Brain microvascular endothelial cell (primary cell): ENCODE measurements around the gene BRICD5.
A peak's percentile ranks its signal among the peaks of the same experiment; 100 is the strongest.

Experiments
- DNase-seq: peaks from one replicate; pipeline ENCODE4 v3.0.0-alpha.2; 2020
- H3K27ac ChIP-seq: fragments of 250-450 bp; sonication (Bioruptor Pico); 2 replicates; pipeline ENCODE4 v1.5.1; 2020; ENCODE audit warnings: mild to moderate bottlenecking, moderate library complexity
- H3K27me3 ChIP-seq: fragments of 250-450 bp; sonication (Bioruptor Pico); replicated peaks from 2 replicates; pipeline ENCODE4 v1.5.1; 2020; ENCODE audit warnings: mild to moderate bottlenecking
- H3K36me3 ChIP-seq: fragments of 250-450 bp; sonication (Bioruptor Pico); replicated peaks from 2 replicates; pipeline ENCODE4 v1.5.1; 2020; ENCODE audit warnings: mild to moderate bottlenecking
- H3K4me3 ChIP-seq: 2 replicates; pipeline ENCODE4 v1.5.1; 2011; ENCODE audit warnings: low read depth, mild to moderate bottlenecking, control low read depth, low read length, moderate library complexity
- CTCF ChIP-seq: IDR thresholded peaks from 2 replicates; pipeline ENCODE4 v1.5.1; 2011; ENCODE audit warnings: low read depth, mild to moderate bottlenecking, moderate library complexity, low read length, control low read depth, inconsistent platforms; ENCODE audit errors: missing control alignments
- in situ Hi-C: cut with HindIII; loops from 2 replicates; pipeline ENCODE4 v1.10.0; 2017; ENCODE audit warnings: low sequenced_read_pairs, low pct_ligation_motif_present

Gene BRICD5

GRCh38 chr16:2226918-2227317 is 16.3 kb upstream of the BRICD5 start:
- Histone ChIP-seq H3K27ac (no peak overlapping the region), H3K4me3 (no peak overlapping the region), H3K36me3 (peaks cover 16% of the 10 kb centered on the region), H3K27me3 (no peaks in the 10 kb centered on the region)
- in situ Hi-C loops: no loop called here
- no peak for DNase-seq
- TF ChIP-seq CTCF: no peak

- Histone ChIP-seq H3K4me3 (no peak overlapping the region), H3K27me3 (no peaks in the 10 kb centered on the region), H3K27ac (no peak overlapping the region), H3K36me3 (peaks cover 11% of the 10 kb centered on the region)
- no peak for TF ChIP-seq CTCF
- in situ Hi-C loops: no loop called here
- no peak for DNase-seq
Observed at GRCh38 chr16:2226245-2226793, 15.7 kb upstream of the BRICD5 start.

GRCh38 chr16:2223942-2224486 is 13.4 kb upstream of the BRICD5 start:
- no peaks in the 10 kb centered on the region for H3K27me3 ChIP-seq
- H3K27ac ChIP-seq: peak overlapping the region; percentile 69
- peak; percentile 24 for DNase-seq
- TF ChIP-seq CTCF: peak; percentile 50
- in situ Hi-C loops: no loop called here
- peaks cover 5% of the 10 kb centered on the region for H3K36me3 ChIP-seq
- H3K4me3 ChIP-seq: peak overlapping the region; percentile 91

GRCh38 chr16:2223221-2223941 is 12.7 kb upstream of the BRICD5 start, which contains the start of gene E4F1:
Gene E4F1 (plus strand): TSS chr16:2223591. CDS start chr16:2223614, 23 bp downstream.
- Histone ChIP-seq H3K4me3 (peak within 1 kb of the TSS; percentile 91), H3K27ac (peak within 1 kb of the TSS; percentile 69), H3K36me3 (peaks cover under 1% of the 10 kb centered on the region), H3K27me3 (no peaks in the 10 kb centered on the region)
- peak; percentile 99 for DNase-seq
- TF ChIP-seq CTCF: no peak
- in situ Hi-C loops: no loop called here

GRCh38 chr16:2216330-2216729 is 5.7 kb upstream of the BRICD5 start:
- no peak for TF ChIP-seq CTCF
- no peaks in the 10 kb centered on the region for H3K36me3 ChIP-seq
- H3K4me3 ChIP-seq: no peak overlapping the region
- in situ Hi-C loops: no loop called here
- no peak for DNase-seq
- no peaks in the 10 kb centered on the region for H3K27me3 ChIP-seq
- H3K27ac ChIP-seq: no peak overlapping the region
